ENCODE measurements around the gene LCN10.
A peak's percentile ranks its signal among the peaks of the same experiment; 100 is the strongest.
"Not testable (repeated sequence)": the region's sequence is repeated elsewhere in the genome, so short reads cannot be mapped to it uniquely, and the experiment has no call there.

Gene LCN10

GRCh38 chr9:136771907-136772415, 29.2 kb upstream of the LCN10 start:
- peak; percentile 59 for DNase-seq

- peak; percentile 75 for DNase-seq
Measured at GRCh38 chr9:136769710-136770191, 27.0 kb upstream of the LCN10 start.

- DNase-seq, result peak; percentile 69
Measured at GRCh38 chr9:136766410-136767120, 23.8 kb upstream of the LCN10 start.

- DNase-seq, result not testable (repeated sequence)
Measured at GRCh38 chr9:136765745-136766409, 23.1 kb upstream of the LCN10 start.

- DNase-seq, result no peak
Measured at GRCh38 chr9:136765041-136765440, 22.3 kb upstream of the LCN10 start.

GRCh38 chr9:136764301-136764891, 21.7 kb upstream of the LCN10 start, which contains the start of gene LCN15:
Gene LCN15, minus strand, starts transcription at chr9:136764518. Its CDS starts 30 bp downstream, at chr9:136764488.
- no peak for DNase-seq

GRCh38 chr9:136763649-136764035, 20.9 kb upstream of the LCN10 start:
- no peak for DNase-seq

GRCh38 chr9:136762915-136763648, 20.3 kb upstream of the LCN10 start:
- DNase-seq, result peak; percentile 89

GRCh38 chr9:136762221-136762691, 19.5 kb upstream of the LCN10 start:
- DNase-seq, result no peak

- no peak for DNase-seq
Measured at GRCh38 chr9:136761545-136761981, 18.8 kb upstream of the LCN10 start.

- DNase-seq, result peak; percentile 88
Measured at GRCh38 chr9:136760834-136761544, 18.2 kb upstream of the LCN10 start.

- DNase-seq, result no peak
Measured at GRCh38 chr9:136760424-136760823, 17.7 kb upstream of the LCN10 start.

GRCh38 chr9:136759436-136760325, 16.9 kb upstream of the LCN10 start:
- DNase-seq, result no peak

GRCh38 chr9:136759001-136759400, 16.3 kb upstream of the LCN10 start:
- no peak for DNase-seq

- no peak for DNase-seq
Measured at GRCh38 chr9:136757751-136758140, 15.0 kb upstream of the LCN10 start.

GRCh38 chr9:136757328-136757727, 14.6 kb upstream of the LCN10 start:
- DNase-seq, result no peak

- DNase-seq, result no peak
Measured at GRCh38 chr9:136756836-136757235, 14.1 kb upstream of the LCN10 start.

GRCh38 chr9:136756134-136756438, 13.3 kb upstream of the LCN10 start:
- DNase-seq, result no peak

- not testable (repeated sequence) for DNase-seq
Measured at GRCh38 chr9:136755302-136756133, 12.8 kb upstream of the LCN10 start.

GRCh38 chr9:136754626-136755301, 12.0 kb upstream of the LCN10 start:
- no peak for DNase-seq
